ENCODE data around the gene ELL.

Gene ELL

DNA sequence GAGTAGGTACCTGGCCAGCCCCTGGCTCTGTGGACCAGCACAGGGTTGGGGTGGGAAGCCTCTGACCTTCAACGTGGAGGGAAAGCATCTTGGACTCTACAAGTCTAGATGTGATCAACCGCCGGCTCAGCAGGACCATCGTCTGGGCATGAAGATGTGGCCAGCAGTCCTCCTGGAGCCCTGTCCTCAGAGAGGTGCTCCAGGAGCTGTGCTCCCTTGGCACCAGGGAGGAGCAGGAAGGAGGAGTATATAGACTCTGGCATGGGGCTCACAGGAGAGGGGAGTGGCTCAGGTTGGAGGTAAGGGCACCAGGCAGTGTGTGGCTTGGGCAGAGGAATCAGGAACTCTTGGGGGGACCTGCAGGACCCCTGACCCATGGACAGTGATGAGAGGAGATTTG lies 65.6 kb downstream of the ELL start:
- H3K36me3 Mint-ChIP-seq = peaks cover 10% of the 10 kb centered on the region
- H3K4me1 Mint-ChIP-seq = no peaks in the 10 kb centered on the region
- DNase-seq = no peak
- no peaks in the 10 kb centered on the region for H3K27me3 Mint-ChIP-seq
- no peak overlapping the region for H3K27ac Mint-ChIP-seq
- H3K9me3 Mint-ChIP-seq = no peaks in the 10 kb centered on the region
- CTCF ChIA-PET = interaction anchor here (1.1 kb wide), 1 partner anchor 14 kb away, joined by 4 read pairs; no protein-coding TSS in a partner anchor
- no peak overlapping the region for H3K4me3 Mint-ChIP-seq

DNA sequence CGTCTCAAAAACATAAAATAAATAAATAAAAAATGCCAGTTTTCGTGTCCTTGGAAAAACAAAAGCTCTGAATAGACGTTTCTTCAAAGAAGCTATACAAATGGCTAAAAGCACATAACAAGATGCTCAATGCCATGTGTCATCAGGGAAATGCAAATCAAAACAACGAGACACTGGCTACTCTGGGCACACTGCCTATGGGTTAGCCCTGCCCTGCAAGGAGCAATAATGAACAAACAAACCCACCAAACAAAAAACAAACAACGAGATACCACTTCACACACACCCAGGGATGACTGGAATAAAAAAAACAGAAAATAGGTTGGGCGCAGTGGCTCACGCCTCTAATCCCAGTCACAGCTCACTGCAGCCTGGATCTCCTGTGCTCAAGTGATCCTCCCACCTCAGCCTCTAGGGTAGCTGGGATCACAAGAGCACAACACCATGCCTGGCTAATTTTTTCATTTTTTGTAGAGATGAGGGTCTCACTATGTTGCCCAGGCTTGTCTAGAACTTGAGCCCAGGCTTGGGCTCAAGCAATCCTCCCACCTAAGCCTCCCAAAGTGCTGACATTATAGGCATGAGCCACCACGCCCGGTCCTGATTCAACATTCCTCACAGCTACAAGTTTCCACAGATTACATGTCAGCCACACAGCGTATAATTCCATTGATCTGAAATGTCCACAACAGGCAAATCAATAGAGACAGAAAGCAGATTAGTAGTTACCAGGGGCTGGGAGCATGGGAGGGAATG lies 68.4 kb downstream of the ELL start:
- Mint-ChIP-seq H3K4me1 (no peaks in the 10 kb centered on the region), H3K27me3 (no peaks in the 10 kb centered on the region), H3K9me3 (no peaks in the 10 kb centered on the region), H3K27ac (no peak overlapping the region), H3K4me3 (no peak overlapping the region), H3K36me3 (peaks cover 14% of the 10 kb centered on the region)
- no peak for DNase-seq
- CTCF ChIA-PET = interaction anchor here (0.7 to 1.4 kb wide), 5 partner anchors 8 to 261 kb away, joined by 3 to 4 read pairs (median 3); no protein-coding TSS in a partner anchor

DNA sequence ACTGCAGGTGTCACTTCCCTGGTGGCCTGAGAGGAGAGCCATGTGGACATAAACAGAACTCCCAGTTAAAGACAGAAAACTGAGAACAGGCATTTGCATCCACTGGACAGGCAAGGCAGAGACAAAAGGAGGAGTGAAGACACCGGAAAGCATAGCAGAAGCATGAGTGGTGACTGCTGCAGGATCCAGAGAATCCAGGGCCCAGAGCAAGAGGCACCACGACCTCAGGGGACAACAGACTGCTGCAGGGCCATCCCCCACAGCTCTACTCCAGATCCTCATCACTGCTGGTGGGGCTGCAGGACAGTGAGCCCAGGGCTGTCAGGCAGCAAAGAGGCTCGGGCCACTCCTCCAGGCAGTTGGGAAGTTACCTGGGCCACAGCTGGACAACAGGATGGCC lies 69.5 kb downstream of the ELL start:
- H3K9me3 Mint-ChIP-seq = no peaks in the 10 kb centered on the region
- H3K27ac Mint-ChIP-seq = peak overlapping the region; percentile 20
- DNase-seq = no peak
- no peaks in the 10 kb centered on the region for H3K27me3 Mint-ChIP-seq
- CTCF ChIA-PET = interaction anchor here (1.3 to 2.3 kb wide), 3 partner anchors 9 to 67 kb away, joined by 4 to 11 read pairs (median 4); no protein-coding TSS in a partner anchor
- no peaks in the 10 kb centered on the region for H3K4me1 Mint-ChIP-seq
- H3K36me3 Mint-ChIP-seq = peaks cover 16% of the 10 kb centered on the region
- H3K4me3 Mint-ChIP-seq = no peak overlapping the region

DNA sequence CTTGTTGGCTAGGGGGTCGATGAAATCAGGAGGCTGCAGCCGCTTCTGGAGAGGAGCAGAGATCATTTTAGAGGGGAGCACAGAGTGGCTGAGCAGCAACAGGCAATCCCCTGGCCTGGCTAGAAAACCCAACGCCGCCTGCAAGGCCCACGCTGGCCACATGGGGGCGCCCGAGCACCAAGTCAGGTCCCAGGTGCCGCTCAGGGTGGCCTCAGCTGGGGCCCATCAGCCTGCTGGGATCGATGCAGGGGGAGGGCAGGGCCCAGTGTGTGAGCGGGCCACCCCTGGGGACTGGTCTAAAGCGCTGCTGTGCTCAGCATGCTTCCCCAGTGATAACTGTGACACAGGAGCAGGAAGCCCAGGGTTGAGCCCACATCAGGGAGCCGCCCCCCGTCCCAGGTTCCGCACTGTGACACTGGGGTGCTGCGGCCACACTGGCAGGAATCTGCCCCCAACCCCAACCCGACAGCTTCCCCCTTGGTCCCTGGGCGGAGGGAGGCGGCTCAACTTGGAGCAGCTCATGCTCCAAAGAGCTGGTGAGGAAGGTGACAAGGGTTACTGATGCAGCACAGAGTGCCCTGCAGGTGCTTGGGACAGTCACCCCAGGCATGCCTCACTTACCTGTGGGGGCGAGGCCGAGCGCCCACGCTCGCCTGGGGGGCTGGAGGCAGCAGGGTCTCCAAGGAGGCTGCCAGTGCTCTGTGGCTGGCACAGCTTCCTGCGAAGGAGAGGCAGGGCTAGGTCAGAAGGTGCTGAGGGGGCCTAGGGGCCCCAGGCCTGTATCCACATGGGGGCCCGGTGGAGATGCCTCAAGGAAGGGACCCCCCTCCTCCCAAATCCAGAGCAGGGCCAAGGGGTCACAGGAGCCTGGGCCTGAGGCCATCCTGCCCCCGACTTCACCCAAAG lies 70.7 kb downstream of the ELL start:
- Mint-ChIP-seq H3K4me3 (no peak overlapping the region), H3K27me3 (no peaks in the 10 kb centered on the region), H3K9me3 (no peaks in the 10 kb centered on the region), H3K36me3 (peaks cover 24% of the 10 kb centered on the region), H3K4me1 (no peaks in the 10 kb centered on the region), H3K27ac (no peak overlapping the region)
- CTCF ChIA-PET = interaction anchor here (0.7 to 2.3 kb wide), 20 partner anchors 10 to 396 kb away, joined by 3 to 11 read pairs (median 4); partner anchors contain the start of genes KXD1 and SSBP4
- DNase-seq = peak; percentile 92

DNA sequence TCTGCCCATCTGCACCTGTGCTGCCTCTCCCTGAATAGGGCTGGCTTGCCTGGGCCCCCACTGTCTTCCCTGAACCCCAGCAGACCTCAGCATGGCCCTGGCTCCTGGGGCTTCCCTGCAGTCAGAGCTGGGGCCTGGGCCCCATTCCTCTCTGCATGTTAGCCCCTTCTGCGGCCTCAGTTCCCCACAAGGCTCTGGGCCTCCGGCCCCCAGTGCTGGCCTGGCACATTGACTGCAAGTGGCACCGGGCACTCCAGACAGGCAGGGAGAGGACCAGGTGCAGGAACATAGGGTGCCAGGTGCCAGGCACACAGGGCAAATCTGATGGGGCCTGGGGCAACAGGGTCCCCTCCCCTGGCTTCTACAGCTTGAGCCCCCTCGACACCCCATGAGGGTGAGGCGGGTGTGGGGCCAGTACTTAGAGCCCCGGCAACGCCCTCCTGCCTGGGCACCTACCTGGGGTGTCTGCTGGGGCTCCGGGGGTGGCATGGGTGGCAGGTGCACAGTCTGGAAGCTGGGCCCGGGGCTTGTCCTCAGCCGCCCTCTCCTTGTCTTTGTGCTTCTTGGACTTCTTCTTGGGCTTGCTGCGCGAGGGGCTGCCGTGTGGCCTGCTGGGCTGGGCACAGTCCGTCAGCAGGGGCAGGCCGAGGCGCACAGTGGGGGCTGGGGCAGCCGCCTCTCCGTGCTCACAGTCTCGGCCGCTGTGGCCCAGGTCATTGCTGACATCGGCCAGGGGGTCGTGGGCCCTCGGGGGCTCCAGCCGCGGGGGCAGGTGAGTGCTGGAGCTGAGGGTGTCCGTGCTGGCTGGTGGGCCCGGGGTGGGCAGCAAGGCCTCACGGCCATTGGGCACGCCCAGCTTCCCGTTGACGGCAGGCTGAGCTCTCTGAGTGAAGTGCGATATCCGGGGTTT lies 71.6 kb downstream of the ELL start:
- no peak overlapping the region for H3K4me3 Mint-ChIP-seq

DNA sequence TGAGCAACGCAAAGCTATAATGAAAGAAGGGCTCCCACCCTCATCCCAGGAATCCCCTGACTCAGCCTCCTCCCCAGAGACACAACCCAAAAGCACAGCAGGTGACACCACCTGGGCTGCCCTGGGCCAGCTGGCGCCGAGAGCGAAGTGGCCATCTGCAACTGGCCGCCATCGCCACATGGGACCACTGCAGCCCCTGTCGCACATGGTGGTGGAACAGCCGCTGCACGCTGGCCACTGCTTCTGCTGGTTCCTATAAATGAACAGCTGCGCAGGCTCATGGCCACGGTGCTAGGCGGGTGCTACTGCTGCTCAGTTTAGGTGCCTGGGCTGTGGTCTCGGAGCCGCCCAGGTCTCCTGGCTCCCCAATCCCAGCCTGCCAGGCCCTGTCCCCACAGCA lies 72.3 kb downstream of the ELL start:
- CTCF ChIA-PET = interaction anchor here (1.4 to 1.5 kb wide), 3 partner anchors 9 to 13 kb away, joined by 4 to 6 read pairs (median 6); no protein-coding TSS in a partner anchor
- Mint-ChIP-seq H3K9me3 (no peaks in the 10 kb centered on the region), H3K27me3 (no peaks in the 10 kb centered on the region), H3K27ac (no peak overlapping the region), H3K36me3 (peaks cover 22% of the 10 kb centered on the region), H3K4me1 (no peaks in the 10 kb centered on the region), H3K4me3 (no peak overlapping the region)
- DNase-seq = no peak

More for the DNA sequence above, 71.6 kb downstream of the ELL start:
- Mint-ChIP-seq H3K36me3 (peaks cover 20% of the 10 kb centered on the region), H3K9me3 (no peaks in the 10 kb centered on the region), H3K27me3 (no peaks in the 10 kb centered on the region), H3K4me1 (no peaks in the 10 kb centered on the region), H3K27ac (no peak overlapping the region)
- CTCF ChIA-PET = interaction anchor here (0.7 to 2.3 kb wide), 11 partner anchors 10 to 224 kb away, joined by 3 to 11 read pairs (median 4); no protein-coding TSS in a partner anchor
- no peak for DNase-seq

DNA sequence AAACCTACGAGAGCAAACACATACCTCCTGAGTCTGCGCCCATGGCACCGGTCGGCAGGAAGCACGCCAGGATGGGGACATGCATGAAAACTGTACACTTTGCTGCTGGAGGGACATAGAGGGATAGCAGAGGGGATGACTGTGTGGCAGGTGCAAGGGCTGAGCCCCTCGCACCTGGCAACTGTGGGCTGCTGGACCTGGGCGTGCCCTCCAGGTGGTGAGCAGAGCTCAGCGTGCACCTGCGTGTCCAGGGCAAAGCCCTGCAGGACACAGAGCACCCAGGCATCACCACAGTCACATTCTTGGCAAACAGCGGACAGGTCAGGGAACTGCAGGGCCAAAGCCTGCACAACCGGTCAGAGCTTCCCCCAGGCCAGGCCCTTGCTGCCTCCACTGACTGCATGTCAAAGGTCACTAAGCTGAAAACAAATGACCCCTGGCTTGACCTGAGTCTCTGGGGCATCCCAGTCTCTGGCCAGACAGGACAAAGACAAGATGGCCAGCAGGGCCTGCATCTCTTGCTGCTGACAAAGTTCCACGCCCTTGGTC lies 75.0 kb downstream of the ELL start:
- no peak for DNase-seq
- H3K4me1 Mint-ChIP-seq = peaks cover 10% of the 10 kb centered on the region
- no peaks in the 10 kb centered on the region for H3K27me3 Mint-ChIP-seq
- no peak overlapping the region for H3K4me3 Mint-ChIP-seq
- peaks cover 6% of the 10 kb centered on the region for H3K9me3 Mint-ChIP-seq
- CTCF ChIA-PET = no interaction called here
- peaks cover 37% of the 10 kb centered on the region for H3K36me3 Mint-ChIP-seq
- H3K27ac Mint-ChIP-seq = no peak overlapping the region

DNA sequence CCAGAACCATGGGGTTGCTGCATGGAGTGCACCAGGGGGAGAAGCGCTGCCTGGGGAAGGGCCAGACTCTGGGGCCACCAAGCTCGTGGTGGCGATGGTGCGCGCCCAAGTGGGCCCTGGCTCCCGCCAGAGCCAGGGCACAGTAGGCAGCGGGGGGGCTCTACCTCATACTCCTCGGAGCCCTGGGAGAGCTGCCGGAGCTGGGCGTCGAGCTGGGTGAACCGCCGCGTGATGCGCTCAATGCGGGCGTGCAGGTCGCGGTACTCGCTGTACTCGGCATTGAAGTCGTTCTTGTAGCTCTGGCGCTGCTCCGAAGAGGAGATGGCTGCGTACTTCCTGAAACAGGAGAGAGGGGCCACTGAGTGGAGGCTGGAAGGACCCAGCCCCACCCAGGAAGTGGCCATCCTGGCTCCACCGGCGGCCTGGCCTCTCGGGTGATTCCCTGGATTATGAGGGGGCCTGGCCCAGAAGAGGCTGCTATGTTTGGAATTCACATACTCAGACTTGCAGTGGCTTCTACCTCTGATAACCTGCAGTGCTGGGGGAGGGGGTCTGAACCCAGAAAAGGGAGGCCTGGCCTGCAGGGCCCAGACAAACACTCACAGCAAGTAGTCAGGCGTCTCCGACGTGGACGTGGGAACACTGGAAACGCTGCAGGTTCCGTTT lies 75.6 kb downstream of the ELL start:
- no peak overlapping the region for H3K27ac Mint-ChIP-seq
- CTCF ChIA-PET = interaction anchor here (0.9 kb wide), 1 partner anchor 24 kb away, joined by 3 read pairs; no protein-coding TSS in a partner anchor
- no peak for DNase-seq
- peaks cover 15% of the 10 kb centered on the region for H3K4me1 Mint-ChIP-seq
- H3K27me3 Mint-ChIP-seq = no peaks in the 10 kb centered on the region
- no peak overlapping the region for H3K4me3 Mint-ChIP-seq
- peaks cover 6% of the 10 kb centered on the region for H3K9me3 Mint-ChIP-seq
- H3K36me3 Mint-ChIP-seq = peaks cover 37% of the 10 kb centered on the region

DNA sequence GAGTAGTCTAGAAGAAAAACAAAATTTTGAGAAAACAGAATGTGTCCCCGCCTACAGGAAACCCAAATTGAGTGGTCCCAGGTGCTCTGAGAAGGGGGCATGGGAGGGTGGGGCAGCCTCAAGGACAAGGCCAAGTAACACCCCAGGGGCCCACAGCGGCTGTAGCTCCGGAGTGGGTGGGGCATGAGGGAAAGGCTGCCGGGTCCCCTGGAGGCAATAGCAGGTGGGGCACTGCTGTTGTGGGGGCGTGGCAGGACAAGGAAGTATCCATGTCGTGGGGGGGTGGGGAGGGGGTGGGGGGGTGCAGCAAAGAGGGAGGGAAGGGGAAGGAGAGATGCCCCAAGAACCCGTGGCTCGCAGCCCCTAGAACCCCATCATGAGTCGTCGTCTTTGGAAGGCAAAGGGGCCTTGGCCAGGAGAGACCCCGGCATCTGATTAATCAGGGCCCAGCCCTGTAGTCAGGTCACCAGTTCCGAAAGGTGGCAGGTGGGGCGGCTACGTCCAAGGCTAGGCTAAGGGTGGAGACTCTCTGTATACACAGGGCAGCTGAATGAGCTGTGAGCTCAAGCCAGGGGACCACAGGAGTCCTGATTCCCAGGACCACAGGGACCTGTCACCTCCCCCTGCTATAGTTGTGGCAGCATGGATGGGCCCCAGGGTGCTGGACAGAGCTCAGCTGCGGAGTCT lies 76.5 kb downstream of the ELL start:
- Mint-ChIP-seq H3K27me3 (no peaks in the 10 kb centered on the region), H3K9me3 (peaks cover 6% of the 10 kb centered on the region), H3K36me3 (peaks cover 34% of the 10 kb centered on the region), H3K4me3 (no peak overlapping the region), H3K27ac (no peak overlapping the region), H3K4me1 (peaks cover 20% of the 10 kb centered on the region)
- DNase-seq = no peak
- CTCF ChIA-PET = interaction anchor here (0.6 to 0.9 kb wide), 2 partner anchors 16 to 23 kb away, joined by 3 read pairs; no protein-coding TSS in a partner anchor

DNA sequence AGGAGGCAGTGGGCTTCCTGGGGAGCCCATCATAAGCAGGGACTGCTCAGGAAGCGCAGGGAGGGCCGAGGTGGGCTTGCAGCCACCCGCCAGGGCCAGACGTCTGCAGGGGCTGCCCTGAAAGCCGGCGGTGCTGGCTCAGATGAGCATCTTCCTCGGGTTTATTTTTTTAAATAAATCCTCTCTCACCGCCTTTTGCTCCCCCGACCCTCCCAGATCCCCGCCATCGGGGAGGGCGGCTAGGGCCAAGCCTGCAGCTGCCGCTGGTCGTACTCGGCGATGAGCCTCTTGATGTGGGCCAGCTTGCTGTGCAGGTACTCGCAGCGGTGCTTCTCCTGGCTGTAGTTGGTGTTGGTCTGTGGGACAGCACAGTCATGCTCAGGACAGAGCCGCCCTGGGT lies 77.4 kb downstream of the ELL start:
- Mint-ChIP-seq H3K27me3 (peaks cover under 1% of the 10 kb centered on the region), H3K4me3 (no peak overlapping the region), H3K27ac (no peak overlapping the region), H3K36me3 (peaks cover 34% of the 10 kb centered on the region), H3K4me1 (peaks cover 20% of the 10 kb centered on the region), H3K9me3 (peaks cover 6% of the 10 kb centered on the region)
- no peak for DNase-seq
- CTCF ChIA-PET = no interaction called here

DNA sequence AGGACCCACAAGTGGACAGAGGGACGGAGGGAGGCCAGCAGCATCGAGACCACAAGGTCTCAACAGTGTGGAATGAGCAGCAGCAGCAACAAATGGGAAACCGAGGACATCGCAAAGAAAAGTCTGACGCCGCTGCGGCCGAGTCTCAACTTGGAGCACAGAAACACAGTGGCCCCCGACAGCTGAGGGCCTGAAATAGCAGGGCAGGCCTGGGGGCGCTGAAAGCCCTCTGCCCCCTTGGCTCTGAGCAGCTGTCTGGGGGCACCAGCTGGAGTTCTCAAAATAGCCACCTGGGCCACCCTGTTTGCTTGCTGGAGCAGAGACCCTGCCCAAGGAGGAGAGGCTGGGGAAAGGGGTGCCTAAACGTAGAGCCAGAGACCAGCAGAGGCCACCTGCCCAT lies 78.0 kb downstream of the ELL start:
- H3K4me1 Mint-ChIP-seq = peaks cover 25% of the 10 kb centered on the region
- H3K27ac Mint-ChIP-seq = no peak overlapping the region
- CTCF ChIA-PET = interaction anchor here (0.6 kb wide), 1 partner anchor 116 kb away, joined by 3 read pairs; no protein-coding TSS in a partner anchor
- no peak overlapping the region for H3K4me3 Mint-ChIP-seq
- peaks cover 32% of the 10 kb centered on the region for H3K36me3 Mint-ChIP-seq
- peaks cover 8% of the 10 kb centered on the region for H3K27me3 Mint-ChIP-seq
- DNase-seq = no peak
- peaks cover 6% of the 10 kb centered on the region for H3K9me3 Mint-ChIP-seq

DNA sequence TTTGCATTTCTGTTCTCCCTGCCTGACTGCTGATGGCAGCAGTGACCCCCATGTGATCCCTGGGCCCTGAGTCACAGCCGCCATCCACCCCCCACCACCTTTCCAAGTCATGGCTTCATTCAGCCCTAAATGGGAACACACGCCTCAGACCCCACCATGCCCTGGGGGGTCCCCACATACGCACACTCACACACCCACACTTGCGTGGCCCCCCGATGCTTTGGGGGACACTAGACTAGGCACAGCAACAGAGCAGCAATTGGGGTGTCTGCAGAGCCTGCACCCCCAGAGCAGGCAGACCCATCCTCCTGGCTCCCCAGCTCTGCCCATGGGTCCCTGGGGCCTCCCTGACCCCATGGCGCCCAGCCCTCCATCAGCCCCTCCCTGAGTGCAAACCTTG lies 78.5 kb downstream of the ELL start:
- CTCF ChIA-PET = interaction anchor here (0.6 kb wide), 1 partner anchor 116 kb away, joined by 3 read pairs; no protein-coding TSS in a partner anchor
- DNase-seq = no peak
- Mint-ChIP-seq H3K27me3 (peaks cover 9% of the 10 kb centered on the region), H3K9me3 (peaks cover 6% of the 10 kb centered on the region), H3K27ac (no peak overlapping the region), H3K36me3 (peaks cover 31% of the 10 kb centered on the region), H3K4me3 (no peak overlapping the region), H3K4me1 (peaks cover 25% of the 10 kb centered on the region)

All from activated naive CD4-positive, alpha-beta T cell treated with anti-CD3 and anti-CD28 coated beads, Interleukin-2, amount 10 ng/mL, durations not matched to agents 7 days and 5 days (primary cell).